ENCODE data around the gene MTPN.

- TF ChIP-seq ZNF384 (IDR thresholded peaks at IDR 0.05) (no peak), FOXM1 (IDR thresholded peaks at IDR 0.05; ENCODE audit: borderline replicate concordance) (no peak), ELF4 (IDR thresholded peaks at IDR 0.05) (no peak), LEF1 (IDR thresholded peaks at IDR 0.05; ENCODE audit: borderline replicate concordance) (no peak), NFRKB (IDR thresholded peaks at IDR 0.05) (no peak), SUZ12 (IDR thresholded peaks at IDR 0.05) (no peak), FOXK2 (IDR thresholded peaks at IDR 0.05) (no peak), FOXA1 (IDR thresholded peaks at IDR 0.05) (no peak), HDGF (IDR thresholded peaks at IDR 0.05; ENCODE audit: borderline replicate concordance) (no peak), SP1 (IDR thresholded peaks at IDR 0.05) (no peak), BHLHE40 (IDR thresholded peaks at IDR 0.05; ENCODE audit: borderline replicate concordance) (no peak), L3MBTL2 (conservative IDR thresholded peaks at IDR 0.05) (no peak), TARDBP (IDR thresholded peaks at IDR 0.05) (no peak), CTBP1 (IDR thresholded peaks at IDR 0.05; ENCODE audit: borderline replicate concordance) (no peak)
Observed at GRCh38 chr7:136023134-136023869, 46.1 kb upstream of the MTPN start.
